ENCODE results near the gene COQ8A. TPM values are rescaled to one million over a fixed set of nuclear protein-coding genes. Genes with fewer than 3 reads are reported as not detected.

Gene COQ8A
- polyA plus RNA-seq, 2 of the 4 experiments (the other 2 are of a cell fraction): 10.8 to 12.4 TPM

- H3K27ac ChIP-seq: no peak overlapping the region
- no peak for FAIRE-seq
- no peaks in the 10 kb centered on the region for H3K4me1 ChIP-seq
- no peak overlapping the region for H3K4me3 ChIP-seq
- ATAC-seq: no peak
- ChIA-PET POLR2A (interaction anchor here (0.9 kb wide), 1 partner anchor 76 kb away, joined by 4 read pairs; no protein-coding TSS in a partner anchor), CTCF (interaction anchor here (0.6 to 1.6 kb wide), 4 partner anchors 8 to 353 kb away, joined by 3 to 4 read pairs (median 4); no protein-coding TSS in a partner anchor)
- WGBS (ENCODE audit: missing lambda C conversion rate): 89% methylated on average over 12 of the region's 12 CpGs
- no peaks in the 10 kb centered on the region for H3K9me3 ChIP-seq
- TF ChIP-seq, protein P1, sequence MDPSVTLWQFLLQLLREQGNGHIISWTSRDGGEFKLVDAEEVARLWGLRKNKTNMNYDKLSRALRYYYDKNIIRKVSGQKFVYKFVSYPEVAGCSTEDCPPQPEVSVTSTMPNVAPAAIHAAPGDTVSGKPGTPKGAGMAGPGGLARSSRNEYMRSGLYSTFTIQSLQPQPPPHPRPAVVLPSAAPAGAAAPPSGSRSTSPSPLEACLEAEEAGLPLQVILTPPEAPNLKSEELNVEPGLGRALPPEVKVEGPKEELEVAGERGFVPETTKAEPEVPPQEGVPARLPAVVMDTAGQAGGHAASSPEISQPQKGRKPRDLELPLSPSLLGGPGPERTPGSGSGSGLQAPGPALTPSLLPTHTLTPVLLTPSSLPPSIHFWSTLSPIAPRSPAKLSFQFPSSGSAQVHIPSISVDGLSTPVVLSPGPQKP (IDR thresholded peaks at IDR 0.05; ENCODE audit: low read depth, low read length): no peak
- TF ChIP-seq RNF2 (IDR thresholded peaks at IDR 0.05; ENCODE audit: borderline replicate concordance, low read depth): no peak
- no peak for TF ChIP-seq ZNF302 (CRISPR knock-in tag; IDR thresholded peaks at IDR 0.05)
- no peak for TF ChIP-seq HOXA7 (CRISPR knock-in tag; IDR thresholded peaks at IDR 0.05)
- TF ChIP-seq MAZ (IDR thresholded peaks at IDR 0.05; ENCODE audit: borderline replicate concordance, low read depth, low read length): no peak
- no peak for TF ChIP-seq KDM1A (IDR thresholded peaks at IDR 0.05; ENCODE audit: low read depth)
- no peak for TF ChIP-seq ZSCAN20 (CRISPR knock-in tag; IDR thresholded peaks at IDR 0.05)
- TF ChIP-seq MYC (IDR thresholded peaks at IDR 0.05; ENCODE audit: borderline replicate concordance, low read length): no peak
- TF ChIP-seq KDM5A (IDR thresholded peaks at IDR 0.05): no peak
- TF ChIP-seq USF2 (IDR thresholded peaks at IDR 0.05): no peak
- H3K4me2 ChIP-seq: no peak overlapping the region
- no peak for DNase-seq (ENCODE audit: low read depth in 1 of 2, low spot score in 1 of 2)
Observed at GRCh38 chr1:226903819-226904716, 36.0 kb upstream of the COQ8A start.

GRCh38 chr1:226904772-226905171 lies 35.3 kb upstream of the COQ8A start:
- ChIA-PET CTCF (interaction anchor here (0.6 to 1.6 kb wide), 3 partner anchors 18 to 354 kb away, joined by 3 to 4 read pairs (median 4); no protein-coding TSS in a partner anchor), POLR2A (interaction anchor here (0.9 kb wide), 1 partner anchor 77 kb away, joined by 4 read pairs; no protein-coding TSS in a partner anchor)
- 95% methylated on average over 3 of the region's 3 CpGs for WGBS (ENCODE audit: missing lambda C conversion rate)
- no peak overlapping the region for H3K27ac ChIP-seq
- FAIRE-seq: no peak
- H3K4me1 ChIP-seq: no peaks in the 10 kb centered on the region
- no peak overlapping the region for H3K4me2 ChIP-seq
- ATAC-seq: no peak
- no peak overlapping the region for H3K4me3 ChIP-seq
- no peaks in the 10 kb centered on the region for H3K9me3 ChIP-seq
- DNase-seq (ENCODE audit: low read depth in 1 of 2, low spot score in 1 of 2): no peak
- TF ChIP-seq GATA3 (IDR thresholded peaks at IDR 0.05; ENCODE audit: borderline replicate concordance) (no peak), EHMT2 (IDR thresholded peaks at IDR 0.05; ENCODE audit: low read depth) (no peak), E2F6 (IDR thresholded peaks at IDR 0.05; ENCODE audit: borderline replicate concordance, low read depth) (no peak)

DNA sequence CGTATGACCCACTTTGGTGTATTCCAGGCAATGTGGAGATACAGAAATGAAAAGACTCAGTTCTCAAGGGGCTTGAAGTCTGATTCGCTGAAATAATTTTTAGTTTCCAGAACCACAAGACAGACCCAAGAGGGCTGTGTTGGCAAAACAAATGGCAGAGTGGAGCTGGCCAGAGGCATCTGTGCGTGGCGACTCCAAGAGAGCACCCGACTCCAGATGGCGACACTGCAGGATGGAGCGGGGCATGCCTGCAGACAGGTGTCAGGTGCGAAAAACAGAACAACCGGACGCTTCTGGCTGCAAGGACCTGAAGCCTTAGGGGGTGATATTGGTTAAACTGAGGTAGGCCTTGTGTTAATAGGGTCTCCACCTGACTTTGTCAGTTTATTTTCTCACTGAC lies 31.7 kb upstream of the COQ8A start:
- TF ChIP-seq FOXS1 (CRISPR knock-in tag; IDR thresholded peaks at IDR 0.05): no peak
- TF ChIP-seq, protein P1 (IDR thresholded peaks at IDR 0.05; ENCODE audit: low read depth, low read length): no peak
- no peak for TF ChIP-seq ZFP36 (IDR thresholded peaks at IDR 0.05; ENCODE audit: borderline replicate concordance, partially characterized antibody)
- TF ChIP-seq HOXB5 (CRISPR knock-in tag; IDR thresholded peaks at IDR 0.05): no peak
- TF ChIP-seq, protein P2, sequence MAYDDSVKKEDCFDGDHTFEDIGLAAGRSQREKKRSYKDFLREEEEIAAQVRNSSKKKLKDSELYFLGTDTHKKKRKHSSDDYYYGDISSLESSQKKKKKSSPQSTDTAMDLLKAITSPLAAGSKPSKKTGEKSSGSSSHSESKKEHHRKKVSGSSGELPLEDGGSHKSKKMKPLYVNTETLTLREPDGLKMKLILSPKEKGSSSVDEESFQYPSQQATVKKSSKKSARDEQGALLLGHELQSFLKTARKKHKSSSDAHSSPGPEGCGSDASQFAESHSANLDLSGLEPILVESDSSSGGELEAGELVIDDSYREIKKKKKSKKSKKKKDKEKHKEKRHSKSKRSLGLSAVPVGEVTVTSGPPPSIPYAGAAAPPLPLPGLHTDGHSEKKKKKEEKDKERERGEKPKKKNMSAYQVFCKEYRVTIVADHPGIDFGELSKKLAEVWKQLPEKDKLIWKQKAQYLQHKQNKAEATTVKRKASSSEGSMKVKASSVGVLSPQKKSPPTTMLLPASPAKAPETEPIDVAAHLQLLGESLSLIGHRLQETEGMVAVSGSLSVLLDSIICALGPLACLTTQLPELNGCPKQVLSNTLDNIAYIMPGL (CRISPR knock-in tag; IDR thresholded peaks at IDR 0.05; ENCODE audit: borderline replicate concordance): no peak
- no peak for TF ChIP-seq CBX2 (IDR thresholded peaks at IDR 0.05; ENCODE audit: borderline replicate concordance, low read depth)
- no peak for TF ChIP-seq NFE2L2 (conservative IDR thresholded peaks at IDR 0.05; ENCODE audit: low read length)
- no peak for TF ChIP-seq NR3C1 (IDR thresholded peaks at IDR 0.05)
- TF ChIP-seq RFX5 (IDR thresholded peaks at IDR 0.05): no peak
- no peak for TF ChIP-seq CEBPB (IDR thresholded peaks at IDR 0.05)
- H3K9me3 ChIP-seq: no peaks in the 10 kb centered on the region
- no peak overlapping the region for H3K27ac ChIP-seq
- DNase-seq (ENCODE audit: low read depth in 1 of 2, low spot score in 1 of 2): no peak
- POLR2A ChIA-PET: no interaction called here
- no peaks in the 10 kb centered on the region for H3K4me1 ChIP-seq
- ATAC-seq: no peak
- H3K4me2 ChIP-seq: no peak overlapping the region
- FAIRE-seq: no peak
- 98% methylated on average over 10 of the region's 10 CpGs for WGBS (ENCODE audit: missing lambda C conversion rate)
- CTCF ChIA-PET: interaction anchor here (0.6 to 1.8 kb wide), 3 partner anchors 15 to 80 kb away, joined by 3 to 5 read pairs (median 3); no protein-coding TSS in a partner anchor
- no peak overlapping the region for H3K4me3 ChIP-seq

Data from A549 (cell line).